Measurements from ENCODE around the gene CIDEA. TPM values are rescaled to one million over a fixed set of nuclear protein-coding genes. Genes with fewer than 3 reads are reported as not detected.

The CIDEA gene
- total RNA-seq, 4 donors from 2014 or later, result 17.5 to 72.2 (median 36.4) TPM

DNA sequence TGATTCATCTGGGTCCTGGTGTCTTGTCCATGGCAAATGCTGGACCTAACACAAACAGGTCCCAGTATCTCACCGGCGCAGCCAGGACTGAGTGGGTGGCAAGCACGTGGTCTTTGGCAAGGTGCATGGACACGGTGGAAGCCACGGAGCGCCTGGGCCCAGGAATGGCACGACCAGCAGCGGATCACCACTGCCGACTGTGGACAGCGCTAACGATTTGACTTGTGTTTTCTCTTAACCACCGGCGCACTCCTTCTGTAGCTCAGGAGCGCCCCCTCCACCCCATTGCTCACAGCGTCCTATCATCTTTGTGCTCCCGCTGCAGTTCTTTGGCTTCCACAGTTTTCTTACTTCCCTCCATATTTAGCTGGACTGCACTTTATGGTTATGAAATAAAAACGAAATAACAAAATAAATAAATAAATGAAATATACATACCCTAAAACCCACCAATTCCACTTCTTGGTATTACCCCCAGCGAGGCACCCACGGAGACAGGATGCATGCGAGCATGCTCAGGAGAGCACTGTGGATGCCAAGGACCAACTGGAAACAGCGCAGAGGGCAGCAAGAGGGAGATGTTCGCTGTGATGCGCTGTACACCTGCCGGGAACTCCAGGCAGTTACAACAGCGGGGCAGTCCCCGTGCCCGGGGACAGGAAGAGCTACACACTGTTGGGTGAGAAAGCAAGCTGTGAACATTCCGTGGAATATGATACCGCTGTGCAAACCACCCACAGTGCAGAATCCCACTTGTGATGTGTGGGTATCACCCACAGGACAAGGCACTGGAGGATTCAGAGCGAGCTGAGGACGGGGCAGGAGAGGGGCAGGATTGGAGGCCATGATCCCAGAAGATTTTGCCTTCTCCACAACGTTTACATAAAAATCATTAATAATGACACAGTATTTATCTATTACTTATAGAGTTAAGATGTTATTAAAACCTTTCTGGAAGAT lies 7.0 kb upstream of the CIDEA start:
- no peak overlapping the region for H3K4me3 ChIP-seq
- no peak overlapping the region for H3K27ac ChIP-seq
- no peaks in the 10 kb centered on the region for H3K9me3 ChIP-seq
- no peaks in the 10 kb centered on the region for H3K4me1 ChIP-seq
- no peaks in the 10 kb centered on the region for H3K36me3 ChIP-seq
- TF ChIP-seq, protein P1, sequence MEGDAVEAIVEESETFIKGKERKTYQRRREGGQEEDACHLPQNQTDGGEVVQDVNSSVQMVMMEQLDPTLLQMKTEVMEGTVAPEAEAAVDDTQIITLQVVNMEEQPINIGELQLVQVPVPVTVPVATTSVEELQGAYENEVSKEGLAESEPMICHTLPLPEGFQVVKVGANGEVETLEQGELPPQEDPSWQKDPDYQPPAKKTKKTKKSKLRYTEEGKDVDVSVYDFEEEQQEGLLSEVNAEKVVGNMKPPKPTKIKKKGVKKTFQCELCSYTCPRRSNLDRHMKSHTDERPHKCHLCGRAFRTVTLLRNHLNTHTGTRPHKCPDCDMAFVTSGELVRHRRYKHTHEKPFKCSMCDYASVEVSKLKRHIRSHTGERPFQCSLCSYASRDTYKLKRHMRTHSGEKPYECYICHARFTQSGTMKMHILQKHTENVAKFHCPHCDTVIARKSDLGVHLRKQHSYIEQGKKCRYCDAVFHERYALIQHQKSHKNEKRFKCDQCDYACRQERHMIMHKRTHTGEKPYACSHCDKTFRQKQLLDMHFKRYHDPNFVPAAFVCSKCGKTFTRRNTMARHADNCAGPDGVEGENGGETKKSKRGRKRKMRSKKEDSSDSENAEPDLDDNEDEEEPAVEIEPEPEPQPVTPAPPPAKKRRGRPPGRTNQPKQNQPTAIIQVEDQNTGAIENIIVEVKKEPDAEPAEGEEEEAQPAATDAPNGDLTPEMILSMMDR (IDR thresholded peaks at IDR 0.05), result no peak
- TF ChIP-seq POLR2A (IDR thresholded peaks at IDR 0.05) (no peak), POLR2AphosphoS5 (IDR thresholded peaks at IDR 0.05) (no peak), EP300 (IDR thresholded peaks at IDR 0.05) (no peak)
- H3K27me3 ChIP-seq, result peaks cover 47% of the 10 kb centered on the region
- DNase-seq (ENCODE audit: low spot score in 2 of 2), result peak in 1 of 2 donors; percentile 74
- WGBS, result 49% methylated on average over 28 of the region's 32 CpGs

DNA sequence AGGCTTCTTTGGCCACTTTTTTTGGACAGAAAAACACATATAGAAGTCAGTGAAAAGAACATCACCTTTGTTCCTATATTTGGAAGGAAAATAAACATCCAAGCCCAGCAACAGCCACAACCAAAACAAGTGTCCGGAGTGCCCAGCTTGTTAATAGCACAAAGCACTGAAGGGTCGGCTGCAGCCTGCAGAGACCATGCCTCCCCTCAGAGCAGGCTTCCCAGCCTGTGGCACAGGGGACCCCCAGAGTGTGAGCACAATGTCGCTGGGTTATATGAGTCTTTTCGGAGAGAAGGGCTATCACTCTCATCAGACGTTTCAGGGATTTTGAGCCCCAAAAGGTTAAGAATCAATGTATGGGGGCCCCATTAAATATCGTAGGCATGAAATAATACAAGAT lies 6.2 kb upstream of the CIDEA start:
- no peak overlapping the region for H3K27ac ChIP-seq
- no peak for TF ChIP-seq EP300 (IDR thresholded peaks at IDR 0.05)
- no peak for TF ChIP-seq POLR2A (IDR thresholded peaks at IDR 0.05)
- TF ChIP-seq, protein P1 (IDR thresholded peaks at IDR 0.05), result no peak
- TF ChIP-seq POLR2AphosphoS5 (IDR thresholded peaks at IDR 0.05), result no peak
- no peak overlapping the region for H3K4me3 ChIP-seq
- peaks cover 47% of the 10 kb centered on the region for H3K27me3 ChIP-seq
- no peaks in the 10 kb centered on the region for H3K36me3 ChIP-seq
- peaks cover under 1% of the 10 kb centered on the region for H3K4me1 ChIP-seq
- no peaks in the 10 kb centered on the region for H3K9me3 ChIP-seq
- DNase-seq (ENCODE audit: low spot score in 2 of 2), result peak in 1 of 2 donors; percentile 47
- WGBS, result 77% methylated on average over 6 of the region's 6 CpGs

DNA sequence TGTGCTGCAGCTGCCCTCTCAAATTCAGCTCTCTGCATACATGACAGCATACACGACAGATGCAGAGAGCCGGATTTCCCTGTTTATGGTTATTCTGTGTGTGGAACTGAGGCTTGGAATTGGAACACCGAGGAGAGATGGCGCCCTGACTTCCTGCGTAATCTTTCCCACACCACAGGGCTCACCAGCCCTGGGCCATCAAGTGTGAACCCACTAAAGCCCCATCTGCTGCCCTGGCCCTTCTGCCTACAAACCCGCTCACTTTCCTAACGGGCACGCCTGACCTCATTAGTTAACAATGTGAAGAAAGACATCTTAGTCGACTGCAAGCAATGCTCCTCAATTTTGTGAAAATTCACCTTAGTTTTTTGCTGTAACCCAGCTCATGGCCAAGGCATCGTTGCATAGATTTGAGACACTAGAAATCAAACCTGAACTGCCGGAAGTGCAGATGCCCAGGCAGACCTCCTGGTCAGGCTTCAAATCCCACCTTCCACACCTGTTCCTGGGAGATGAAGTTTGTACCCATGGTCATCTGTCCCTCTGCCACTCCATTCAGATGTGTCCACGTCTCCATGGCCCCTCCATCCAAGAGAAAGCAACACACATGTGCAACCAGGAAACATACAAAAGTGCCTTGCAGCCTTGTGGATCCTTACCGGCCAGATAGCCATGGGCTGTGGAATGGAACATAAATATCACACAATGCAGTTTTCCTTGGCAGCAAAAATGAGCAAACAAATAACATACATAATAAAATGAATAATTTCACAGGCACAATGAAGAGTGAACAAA lies 5.0 kb upstream of the CIDEA start:
- H3K9me3 ChIP-seq, result no peaks in the 10 kb centered on the region
- H3K27ac ChIP-seq, result no peak overlapping the region
- H3K4me3 ChIP-seq, result no peak overlapping the region
- 73% methylated on average over 13 of the region's 13 CpGs for WGBS
- TF ChIP-seq EP300 (IDR thresholded peaks at IDR 0.05) (no peak), POLR2A (IDR thresholded peaks at IDR 0.05) (no peak), POLR2AphosphoS5 (IDR thresholded peaks at IDR 0.05) (no peak)
- TF ChIP-seq, protein P1 (IDR thresholded peaks at IDR 0.05), result no peak
- H3K27me3 ChIP-seq, result peaks cover 59% of the 10 kb centered on the region
- peak in 1 of 2 donors; percentile 41 for DNase-seq (ENCODE audit: low spot score in 2 of 2)
- H3K4me1 ChIP-seq, result peaks cover 12% of the 10 kb centered on the region
- no peaks in the 10 kb centered on the region for H3K36me3 ChIP-seq

DNA sequence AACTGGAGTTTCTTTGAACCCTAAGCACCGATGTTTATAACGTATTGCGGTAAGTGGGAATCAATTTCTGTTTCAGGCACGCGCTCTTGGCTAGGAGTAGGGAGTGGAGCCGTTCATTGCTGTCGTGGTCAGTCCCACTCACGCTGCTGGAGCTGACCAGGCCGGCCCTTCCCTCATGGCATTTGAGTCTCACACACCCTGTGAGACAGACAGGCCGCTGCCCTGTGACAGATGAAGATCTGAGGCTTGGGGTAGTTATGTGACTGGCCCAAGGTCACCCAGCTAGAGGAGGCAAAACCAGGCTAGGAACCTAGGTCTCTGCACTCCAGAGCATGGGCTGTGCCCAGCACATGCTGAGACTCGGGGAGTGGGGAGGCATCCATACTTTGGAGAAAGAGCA lies 2.9 kb upstream of the CIDEA start:
- peaks cover 28% of the 10 kb centered on the region for H3K4me1 ChIP-seq
- no peak overlapping the region for H3K27ac ChIP-seq
- TF ChIP-seq, protein P1 (IDR thresholded peaks at IDR 0.05), result no peak
- TF ChIP-seq EP300 (IDR thresholded peaks at IDR 0.05), result no peak
- TF ChIP-seq POLR2AphosphoS5 (IDR thresholded peaks at IDR 0.05), result no peak
- no peak for TF ChIP-seq POLR2A (IDR thresholded peaks at IDR 0.05)
- no peaks in the 10 kb centered on the region for H3K9me3 ChIP-seq
- 89% methylated on average over 10 of the region's 11 CpGs for WGBS
- H3K4me3 ChIP-seq, result no peak overlapping the region
- H3K27me3 ChIP-seq, result peaks cover 61% of the 10 kb centered on the region
- no peak for DNase-seq (ENCODE audit: low spot score in 2 of 2)
- H3K36me3 ChIP-seq, result no peaks in the 10 kb centered on the region

DNA sequence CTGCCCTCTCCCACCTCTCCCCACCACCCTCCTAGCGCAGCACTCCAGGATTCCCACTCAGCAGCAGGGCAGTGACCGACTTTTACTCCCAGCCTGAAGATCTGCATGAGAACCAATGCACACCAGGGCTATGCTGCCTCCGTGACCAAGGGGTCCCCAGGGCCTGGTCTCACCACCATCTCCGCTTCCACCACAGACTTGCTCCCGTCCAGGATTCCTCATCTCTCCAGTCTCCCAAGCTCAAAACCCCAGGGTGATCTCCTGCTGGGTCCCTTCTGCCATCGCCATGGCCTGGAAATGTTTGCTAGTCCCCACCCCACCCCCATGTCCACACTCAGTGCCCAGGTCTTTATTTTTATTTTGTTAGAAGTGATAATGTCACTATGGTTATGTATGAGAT lies 2.1 kb upstream of the CIDEA start:
- TF ChIP-seq EP300 (IDR thresholded peaks at IDR 0.05), result no peak
- TF ChIP-seq, protein P1 (IDR thresholded peaks at IDR 0.05), result no peak
- no peak for TF ChIP-seq POLR2A (IDR thresholded peaks at IDR 0.05)
- peaks cover 34% of the 10 kb centered on the region for H3K4me1 ChIP-seq

More for the DNA sequence above, 2.1 kb upstream of the CIDEA start:
- H3K9me3 ChIP-seq, result no peaks in the 10 kb centered on the region
- no peak overlapping the region for H3K4me3 ChIP-seq
- no peaks in the 10 kb centered on the region for H3K36me3 ChIP-seq
- H3K27me3 ChIP-seq, result peaks cover 57% of the 10 kb centered on the region
- 91% methylated on average over 6 of the region's 6 CpGs for WGBS
- DNase-seq (ENCODE audit: low spot score in 2 of 2), result no peak
- H3K27ac ChIP-seq, result no peak overlapping the region
